Measurements from ENCODE around the gene NUPR1.
"Not testable (repeated sequence)": the region's sequence is repeated elsewhere in the genome, so short reads cannot be mapped to it uniquely, and the experiment has no call there.

NUPR1 gene

GRCh38 chr16:28526201-28527099 lies 12.3 kb downstream of the NUPR1 start:
- no peak for DNase-seq

DNA sequence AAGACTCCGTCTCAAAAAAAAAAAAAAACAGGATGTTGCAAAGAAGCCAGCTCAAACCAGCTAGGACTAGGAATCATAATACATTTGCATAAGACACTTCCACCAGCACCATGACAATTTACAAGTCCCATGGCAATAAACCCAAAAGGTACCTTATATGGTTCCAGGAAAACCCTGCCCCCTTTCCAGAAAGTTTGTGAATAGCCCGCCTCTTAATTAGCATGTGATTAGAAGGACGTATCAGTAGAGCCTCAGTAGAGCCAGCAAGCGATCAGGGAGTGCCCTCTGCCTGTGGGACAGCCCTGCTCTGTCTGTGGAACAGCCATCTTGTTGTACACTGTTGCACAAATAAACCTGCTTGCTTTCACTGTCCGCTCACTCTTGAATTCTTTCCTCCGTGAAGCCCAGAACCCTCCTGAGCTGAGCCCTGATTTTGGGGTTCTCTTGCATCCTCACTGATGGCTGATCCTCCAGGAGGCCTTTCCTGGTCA lies 14.0 kb downstream of the NUPR1 start:
- no peak for DNase-seq

DNA sequence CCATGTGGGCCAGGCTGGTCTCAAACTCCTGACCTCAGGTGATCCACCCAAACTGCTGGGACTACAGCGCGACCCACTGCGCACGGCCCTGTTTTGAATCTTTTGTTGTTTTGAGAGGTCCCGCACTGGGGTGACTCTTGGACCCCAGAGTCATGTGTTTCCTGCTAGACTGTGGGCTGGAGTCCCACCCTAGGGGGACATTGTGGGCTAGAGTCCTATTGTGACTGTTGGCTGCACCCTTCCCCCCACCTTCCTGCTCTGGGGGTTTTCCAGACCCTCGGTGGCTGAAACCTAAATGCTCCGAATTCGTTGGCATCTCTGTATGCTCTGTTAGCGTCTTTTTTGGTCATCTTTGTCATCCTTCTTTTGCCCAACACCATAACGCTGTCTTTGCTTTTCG lies 16.0 kb downstream of the NUPR1 start:
- no peak for DNase-seq

DNA sequence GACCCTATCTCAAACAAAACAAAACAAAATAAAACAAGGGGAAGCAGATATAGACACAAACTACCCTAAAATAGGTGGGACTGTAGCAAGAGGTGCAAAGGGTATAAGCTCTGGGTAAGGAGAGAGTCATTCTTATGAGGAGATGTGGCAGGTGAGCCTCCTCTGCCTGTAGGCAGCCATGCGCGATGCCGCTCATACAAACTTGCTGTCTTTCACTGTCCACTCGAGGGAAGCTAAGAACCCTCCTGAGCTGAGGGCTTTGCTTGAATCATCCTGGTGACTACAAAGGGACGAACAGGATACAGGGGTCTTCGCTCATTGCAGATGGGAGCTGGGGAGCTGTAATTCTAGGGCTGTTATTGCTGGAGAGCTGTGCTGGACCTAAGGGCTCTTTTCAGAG lies 17.3 kb downstream of the NUPR1 start:
- DNase-seq: no peak

- no peak for DNase-seq
Measured at GRCh38 chr16:28520672-28521071, 18.1 kb downstream of the NUPR1 start.

DNA sequence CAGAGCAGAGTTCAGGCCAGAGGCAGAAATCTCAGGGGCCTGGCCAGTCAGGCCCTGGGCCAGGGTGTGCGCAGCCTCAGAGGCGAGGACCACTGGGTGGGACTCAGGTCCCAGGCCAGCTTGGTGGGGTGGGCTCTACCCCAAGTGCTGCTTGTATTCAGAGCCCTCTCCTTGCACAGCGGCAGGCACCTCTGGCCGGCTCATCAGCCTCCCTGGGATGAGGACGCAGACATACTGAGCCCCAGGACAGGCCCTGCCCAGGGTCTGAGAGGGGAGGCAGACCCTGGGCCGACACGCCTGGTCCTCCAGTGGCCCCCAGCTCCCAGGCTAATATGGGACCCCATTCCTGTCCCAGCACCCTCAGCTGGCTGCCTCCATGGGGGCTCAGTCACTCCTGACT lies 24.5 kb downstream of the NUPR1 start:
- DNase-seq: no peak

- no peak for DNase-seq
Measured at GRCh38 chr16:28513484-28514181, 25.1 kb downstream of the NUPR1 start.

GRCh38 chr16:28511801-28512789 lies 26.7 kb downstream of the NUPR1 start:
- DNase-seq: no peak

- no peak for DNase-seq
Measured at GRCh38 chr16:28511031-28511430, 27.7 kb downstream of the NUPR1 start.

GRCh38 chr16:28505489-28506137 lies 33.2 kb downstream of the NUPR1 start:
- DNase-seq: no peak

DNA sequence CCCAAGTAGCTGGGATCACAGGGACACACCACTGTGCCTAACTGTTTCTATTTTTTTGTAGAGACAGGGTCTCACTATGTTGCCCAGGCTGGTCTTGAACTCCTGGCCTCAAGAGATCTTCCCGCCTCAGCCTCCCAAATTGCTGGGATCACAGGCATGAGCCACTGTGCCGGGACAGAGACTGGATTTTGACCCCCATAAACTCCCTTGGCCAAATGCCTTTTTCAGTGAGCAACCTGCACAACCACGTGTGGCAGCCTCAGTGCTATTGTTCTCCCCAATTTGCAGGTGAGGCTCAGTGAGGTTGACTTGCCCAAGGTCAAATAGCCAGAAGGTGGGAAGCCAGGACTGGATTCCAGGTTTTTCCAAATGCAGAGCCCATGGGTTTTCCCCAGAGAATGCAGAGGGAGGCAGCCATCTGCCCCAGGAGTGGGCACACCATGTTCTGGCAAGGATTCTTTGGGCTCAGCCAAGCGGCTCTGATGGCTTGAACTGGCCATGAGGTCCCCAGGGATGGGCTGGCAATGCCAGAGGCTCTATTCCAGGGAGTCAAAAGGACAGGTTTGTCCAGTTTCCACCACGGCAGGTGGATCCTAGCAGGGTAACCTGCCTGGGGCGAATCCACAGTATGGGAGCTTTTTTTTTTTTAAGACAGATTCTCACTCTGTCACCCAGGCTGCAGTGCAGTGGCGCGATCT lies 33.9 kb downstream of the NUPR1 start:
- DNase-seq: no peak

DNA sequence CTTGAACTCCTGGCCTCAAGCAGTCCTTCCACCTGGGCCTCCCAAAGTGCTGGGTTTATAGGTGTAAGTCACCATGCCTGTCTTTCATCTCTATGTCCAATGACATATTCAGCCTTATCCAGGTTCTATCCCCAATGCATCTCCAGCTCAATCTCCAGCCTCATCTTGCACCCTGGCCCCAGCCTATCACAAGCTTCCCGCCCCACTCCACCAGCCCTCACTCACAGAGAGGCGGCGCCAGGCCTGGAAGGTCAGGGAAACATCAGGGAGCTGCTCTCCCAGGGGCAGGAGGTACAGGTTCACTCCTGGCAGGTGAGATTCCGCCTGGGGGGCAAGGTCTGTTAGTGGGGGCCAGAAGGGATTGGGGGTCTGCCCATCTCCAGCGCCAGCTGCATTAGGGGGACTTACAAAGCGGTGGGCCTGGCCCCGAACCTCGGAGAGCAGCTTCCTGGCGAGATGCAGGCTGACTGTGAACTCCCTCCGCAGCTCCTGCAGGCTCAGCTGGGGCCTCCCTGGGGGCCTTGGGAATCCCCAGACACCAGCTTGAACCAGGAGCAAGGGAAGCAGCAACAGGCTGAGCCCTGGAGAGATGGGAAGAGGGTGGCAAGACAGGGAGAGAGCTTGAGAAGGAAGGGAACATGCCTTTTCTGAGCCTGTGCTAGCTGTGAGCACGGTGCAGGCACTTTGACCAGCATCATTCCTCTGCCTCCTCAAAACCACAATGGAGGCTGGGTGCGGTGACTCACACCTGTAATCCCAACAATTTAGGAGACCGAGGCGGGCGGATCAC lies 35.1 kb downstream of the NUPR1 start:
- DNase-seq: no peak

GRCh38 chr16:28502290-28502689 lies 36.5 kb downstream of the NUPR1 start:
- no peak for DNase-seq

DNA sequence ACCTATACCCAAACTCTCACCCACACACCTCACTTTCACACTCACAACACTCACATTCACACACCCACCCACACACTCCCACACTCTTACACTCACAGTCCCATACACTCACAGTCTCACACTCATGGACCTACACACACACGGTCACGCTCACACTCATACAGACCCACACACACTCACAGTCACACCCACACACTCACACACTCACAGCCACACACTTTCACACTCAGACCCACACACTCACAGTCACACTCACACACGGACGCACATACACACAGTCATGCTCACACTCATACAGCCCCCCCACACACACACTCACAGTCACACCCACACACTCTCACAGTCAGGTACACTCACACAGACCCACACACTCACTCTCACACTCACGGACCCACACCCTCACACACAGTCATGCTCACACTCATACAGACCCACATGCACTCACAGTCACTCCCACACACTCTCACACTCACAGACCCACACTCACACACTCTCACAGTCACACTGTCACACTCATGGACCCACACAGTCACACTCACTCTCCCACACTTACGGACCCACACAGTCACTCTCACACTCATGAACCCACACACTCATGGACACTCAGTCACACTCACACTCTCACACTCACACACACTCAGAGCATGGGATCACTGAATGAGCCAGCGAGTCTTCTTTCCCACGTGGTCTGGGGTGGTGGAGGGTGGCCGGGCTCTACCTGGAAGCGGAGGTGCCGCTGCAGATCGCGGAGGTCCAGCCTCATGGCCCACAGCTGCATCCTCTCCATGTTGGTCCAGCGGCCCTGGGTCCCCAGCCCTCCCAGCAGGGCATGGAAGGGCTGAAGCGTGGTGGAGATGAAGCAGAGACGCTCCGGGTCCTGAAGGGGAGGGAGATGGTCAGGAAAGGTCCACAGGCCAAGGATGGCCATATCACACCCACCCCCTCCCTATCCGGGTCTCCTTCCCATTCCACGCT lies 37.2 kb downstream of the NUPR1 start:
- DNase-seq: no peak

DNA sequence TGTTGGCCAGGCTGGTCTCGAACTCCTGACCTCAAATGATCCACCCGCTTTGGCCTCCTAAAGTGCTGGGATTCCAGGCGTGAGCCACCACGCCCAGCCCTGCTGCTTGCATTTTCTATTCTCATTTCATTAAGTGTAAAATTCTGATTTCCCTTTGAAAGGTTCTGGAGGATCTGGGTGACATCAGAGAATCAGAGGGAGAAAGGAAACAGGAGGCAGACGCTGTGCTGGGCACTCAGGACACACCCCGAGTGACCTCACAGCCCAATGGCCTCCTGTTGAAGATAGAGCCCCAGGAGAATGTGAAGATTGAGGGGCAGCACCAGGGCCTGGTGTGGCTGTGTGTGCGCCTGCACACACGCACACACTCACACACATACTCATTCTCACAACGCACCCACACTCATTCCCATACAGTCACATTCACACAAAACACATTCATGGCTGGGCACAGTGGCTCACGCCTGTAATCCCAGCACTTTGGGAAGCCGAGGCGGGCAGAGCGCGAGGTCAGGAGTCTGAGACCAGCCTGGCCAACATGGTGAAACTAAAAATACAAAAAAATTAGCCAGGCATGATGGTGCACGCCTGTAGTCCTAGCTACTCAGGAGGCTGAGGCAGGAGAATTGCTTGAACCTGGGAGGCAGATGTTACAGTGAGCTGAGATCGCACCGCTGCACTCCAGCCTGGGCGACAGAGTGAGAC lies 38.1 kb downstream of the NUPR1 start:
- not testable (repeated sequence) for DNase-seq

DNA sequence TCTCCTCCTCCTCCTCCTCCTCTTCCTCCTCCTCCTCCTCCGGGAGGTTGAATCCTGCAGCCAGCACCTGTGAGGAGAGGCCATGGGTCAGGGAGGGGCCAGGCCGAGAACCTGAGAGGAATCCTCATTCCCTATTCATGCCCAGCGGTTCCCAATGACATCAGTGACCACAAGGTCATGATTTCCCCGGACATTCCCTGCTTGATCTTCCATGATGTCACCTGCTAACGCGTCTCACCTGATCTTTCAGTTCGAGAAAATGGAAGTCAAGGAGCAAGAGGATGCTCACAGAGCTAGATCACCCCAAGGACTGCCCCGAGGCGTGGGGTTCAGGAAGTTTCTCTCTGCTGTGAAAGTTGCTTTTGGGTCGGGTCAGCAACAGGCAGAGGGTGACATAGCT lies 38.9 kb downstream of the NUPR1 start:
- no peak for DNase-seq

DNA sequence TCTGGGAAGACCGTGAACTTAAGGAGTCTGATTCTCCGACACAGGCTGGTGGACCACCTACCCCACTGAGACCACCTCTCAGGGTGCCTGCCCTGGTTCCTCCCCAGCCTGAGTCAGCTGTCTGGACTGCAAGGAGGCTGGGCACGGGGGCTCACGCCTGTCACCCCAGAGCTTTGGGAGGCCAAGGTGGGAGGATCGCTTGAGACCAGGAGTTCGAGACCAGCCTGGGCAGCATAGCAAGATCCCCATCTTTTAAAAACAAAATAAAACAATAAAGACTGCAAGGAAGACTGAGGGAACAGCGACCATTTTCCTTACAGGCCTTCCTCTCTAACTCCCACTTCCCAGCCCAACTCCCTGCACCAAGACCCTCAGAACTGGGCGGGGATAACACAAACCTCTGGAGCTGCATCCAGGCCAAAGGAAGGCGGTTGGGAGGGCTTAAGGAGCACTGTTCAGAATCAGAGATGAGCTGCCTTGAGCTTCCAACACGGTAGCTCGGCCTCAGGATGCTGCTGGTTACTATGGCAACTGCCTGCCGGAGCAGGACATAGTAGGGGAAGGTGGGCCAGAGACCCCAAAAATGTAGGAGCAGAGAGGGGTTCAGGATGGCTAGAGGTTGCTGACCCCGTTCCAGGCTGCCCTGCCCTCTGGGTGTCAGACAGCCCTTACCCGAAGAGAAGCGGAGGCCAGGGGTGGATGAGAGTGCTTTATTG lies 40.0 kb downstream of the NUPR1 start:
- no peak for DNase-seq

All from SHP77 (cell line).